ENCODE measurements around the gene STARD3NL.

STARD3NL gene

GRCh38 chr7:38191791-38192190, 13.7 kb downstream of the STARD3NL start:
- DNase-seq (ENCODE audit: low read depth), result no peak
- H3K4me3 ChIP-seq (ENCODE audit: low read depth, low read length), result no peak overlapping the region
- TF ChIP-seq CTCF (IDR thresholded peaks at IDR 0.05; ENCODE audit: low read depth, low read length, missing control alignments), result no peak

DNA sequence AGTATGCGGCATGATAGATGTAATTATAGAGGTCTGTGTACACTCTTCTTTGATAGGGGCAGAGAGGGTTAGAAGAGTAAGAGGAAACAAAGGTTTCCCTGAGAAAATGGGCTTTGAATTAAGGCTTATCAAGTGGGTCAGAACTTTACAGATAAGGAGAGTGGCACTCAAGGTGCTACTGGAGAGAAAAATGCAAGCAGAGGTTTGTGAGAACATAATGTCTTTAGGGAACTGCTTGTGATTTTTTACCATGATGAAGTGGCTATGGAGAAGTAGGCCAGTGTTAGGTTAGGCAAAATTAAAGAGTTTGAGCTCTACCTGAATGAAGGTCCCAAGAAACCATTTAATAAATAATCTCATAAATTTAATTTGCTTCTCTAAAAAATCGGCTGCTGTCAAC, 14.3 kb downstream of the STARD3NL start:
- no peak for TF ChIP-seq CTCF (IDR thresholded peaks at IDR 0.05; ENCODE audit: low read depth, low read length, missing control alignments)
- no peak for DNase-seq (ENCODE audit: low read depth)
- no peak overlapping the region for H3K4me3 ChIP-seq (ENCODE audit: low read depth, low read length)

DNA sequence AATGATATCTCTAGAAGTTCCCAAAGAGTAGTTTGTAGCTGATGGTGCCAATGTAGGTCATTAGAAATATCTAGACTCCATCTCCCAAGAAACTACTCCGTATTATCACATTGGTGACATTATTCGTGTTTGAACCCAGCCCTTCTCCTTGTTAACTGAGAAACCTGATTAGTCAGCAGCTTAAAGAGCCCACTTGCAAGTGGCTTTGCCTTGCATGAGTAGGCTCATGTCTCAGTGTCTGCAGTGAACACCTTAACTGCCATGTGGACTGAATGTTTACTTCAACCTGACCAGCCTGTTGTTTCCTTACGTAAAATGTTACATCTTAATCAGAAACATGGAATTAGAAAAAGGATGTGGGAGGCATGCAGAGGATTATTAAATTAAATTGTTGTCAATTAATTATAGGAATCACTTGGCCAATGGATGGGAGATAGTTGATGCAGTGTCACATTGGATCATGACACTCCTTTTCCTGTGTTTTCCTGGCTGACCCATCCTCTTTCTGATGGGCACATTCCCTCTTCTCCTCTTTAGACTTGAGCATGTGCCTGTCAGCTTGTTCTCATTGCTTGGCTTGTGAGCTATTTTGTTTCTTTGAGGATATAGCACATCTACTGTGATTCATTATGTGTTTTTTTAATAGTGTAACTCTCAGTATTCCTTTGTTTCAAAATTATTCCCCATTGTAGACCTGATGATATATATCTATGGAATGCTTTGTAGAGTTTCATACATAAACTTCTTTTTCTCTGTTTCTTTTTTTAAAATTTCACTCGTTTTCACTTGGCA, 18.0 kb downstream of the STARD3NL start:
- no peak for DNase-seq (ENCODE audit: low read depth)
- no peak for TF ChIP-seq CTCF (IDR thresholded peaks at IDR 0.05; ENCODE audit: low read depth, low read length, missing control alignments)
- no peak overlapping the region for H3K4me3 ChIP-seq (ENCODE audit: low read depth, low read length)

DNA sequence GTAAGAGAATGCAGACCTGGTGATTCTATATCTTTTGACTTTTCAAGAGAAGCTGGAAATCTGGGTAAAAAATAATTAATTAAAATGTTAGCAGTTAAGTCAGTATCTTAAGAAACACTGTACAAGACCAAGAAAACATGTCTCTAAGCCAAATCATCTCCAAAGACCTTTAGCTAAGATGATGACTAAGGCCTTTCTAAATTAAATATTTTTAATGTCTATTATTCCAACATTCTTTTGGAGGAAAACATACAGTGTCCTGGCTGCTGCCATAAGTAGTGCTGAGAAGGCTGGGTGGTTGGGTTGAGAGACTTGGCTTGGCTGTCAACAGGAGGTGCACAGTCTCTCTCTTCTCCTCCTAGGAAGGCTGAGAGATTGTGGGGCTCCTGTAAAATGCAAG, 20.3 kb downstream of the STARD3NL start:
- no peak for TF ChIP-seq CTCF (IDR thresholded peaks at IDR 0.05; ENCODE audit: low read depth, low read length, missing control alignments)

GRCh38 chr7:38199154-38199553, 21.1 kb downstream of the STARD3NL start:
- H3K4me3 ChIP-seq (ENCODE audit: low read depth, low read length), result no peak overlapping the region
- TF ChIP-seq CTCF (IDR thresholded peaks at IDR 0.05; ENCODE audit: low read depth, low read length, missing control alignments), result no peak
- DNase-seq (ENCODE audit: low read depth), result no peak

More for the DNA sequence above, 20.3 kb downstream of the STARD3NL start:
- H3K4me3 ChIP-seq (ENCODE audit: low read depth, low read length), result no peak overlapping the region
- DNase-seq (ENCODE audit: low read depth), result no peak

DNA sequence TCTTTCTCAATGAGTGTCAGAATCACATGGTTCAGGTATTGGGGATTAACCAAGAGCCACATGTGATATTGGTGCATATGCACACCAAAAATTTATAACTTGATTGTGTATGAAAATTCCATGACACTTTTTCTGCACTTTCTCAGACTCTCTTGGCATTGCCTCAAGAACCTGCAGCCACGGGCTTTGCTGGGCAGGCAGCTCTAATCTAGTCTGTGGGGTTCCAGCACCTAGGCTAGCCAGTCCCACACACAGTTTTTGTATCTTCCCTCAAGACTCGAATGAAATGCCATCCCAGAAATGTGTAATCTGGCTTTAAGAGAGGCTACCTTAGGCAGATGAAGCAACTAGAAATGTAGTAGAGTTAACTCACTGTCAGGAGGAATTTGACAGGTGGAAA, 21.7 kb downstream of the STARD3NL start:
- DNase-seq (ENCODE audit: low read depth), result no peak
- no peak for TF ChIP-seq CTCF (IDR thresholded peaks at IDR 0.05; ENCODE audit: low read depth, low read length, missing control alignments)

GRCh38 chr7:38206071-38206470, 28.0 kb downstream of the STARD3NL start:
- no peak for DNase-seq (ENCODE audit: low read depth)
- TF ChIP-seq CTCF (IDR thresholded peaks at IDR 0.05; ENCODE audit: low read depth, low read length, missing control alignments), result no peak
- no peak overlapping the region for H3K4me3 ChIP-seq (ENCODE audit: low read depth, low read length)

More for the DNA sequence above, 21.7 kb downstream of the STARD3NL start:
- no peak overlapping the region for H3K4me3 ChIP-seq (ENCODE audit: low read depth, low read length)
